NB4 (cell line): ENCODE data around the gene CCPG1.

ENCODE experiments used
- DNase-seq: peaks from one replicate; pipeline ENCODE4 v3.0.0; 2010; ENCODE audit warnings: low read depth
- H3K4me3 ChIP-seq: one replicate; pipeline ENCODE4 v1.5.1; 2011; ENCODE audit warnings: mild to moderate bottlenecking, low read depth, low read length, moderate library complexity
- MYC ChIP-seq: IDR thresholded peaks from 2 replicates; pipeline ENCODE4 v1.6.1; 2011; ENCODE audit warnings: low read depth, low read length
- POLR2A ChIP-seq: IDR thresholded peaks from 2 replicates; pipeline ENCODE4 v1.6.1; 2011; ENCODE audit warnings: mild to moderate bottlenecking; ENCODE audit not compliant: insufficient read length; ENCODE audit errors: extremely low read depth
- TF ChIP-seq, protein P1 (sequence below): IDR thresholded peaks from one replicate; pipeline ENCODE4 v1.5.1; 2012; ENCODE audit warnings: low read depth, low read length
- TF ChIP-seq, protein P2 (sequence below): IDR thresholded peaks from 2 replicates; pipeline ENCODE4 v1.6.1; 2011; ENCODE audit warnings: low read depth, low read length

CCPG1 gene

GRCh38 chr15:55348281-55348778 is 59.8 kb downstream of the CCPG1 start:
- DNase-seq: no peak
- TF ChIP-seq, protein P1, sequence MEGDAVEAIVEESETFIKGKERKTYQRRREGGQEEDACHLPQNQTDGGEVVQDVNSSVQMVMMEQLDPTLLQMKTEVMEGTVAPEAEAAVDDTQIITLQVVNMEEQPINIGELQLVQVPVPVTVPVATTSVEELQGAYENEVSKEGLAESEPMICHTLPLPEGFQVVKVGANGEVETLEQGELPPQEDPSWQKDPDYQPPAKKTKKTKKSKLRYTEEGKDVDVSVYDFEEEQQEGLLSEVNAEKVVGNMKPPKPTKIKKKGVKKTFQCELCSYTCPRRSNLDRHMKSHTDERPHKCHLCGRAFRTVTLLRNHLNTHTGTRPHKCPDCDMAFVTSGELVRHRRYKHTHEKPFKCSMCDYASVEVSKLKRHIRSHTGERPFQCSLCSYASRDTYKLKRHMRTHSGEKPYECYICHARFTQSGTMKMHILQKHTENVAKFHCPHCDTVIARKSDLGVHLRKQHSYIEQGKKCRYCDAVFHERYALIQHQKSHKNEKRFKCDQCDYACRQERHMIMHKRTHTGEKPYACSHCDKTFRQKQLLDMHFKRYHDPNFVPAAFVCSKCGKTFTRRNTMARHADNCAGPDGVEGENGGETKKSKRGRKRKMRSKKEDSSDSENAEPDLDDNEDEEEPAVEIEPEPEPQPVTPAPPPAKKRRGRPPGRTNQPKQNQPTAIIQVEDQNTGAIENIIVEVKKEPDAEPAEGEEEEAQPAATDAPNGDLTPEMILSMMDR: no peak
- TF ChIP-seq, protein P2, sequence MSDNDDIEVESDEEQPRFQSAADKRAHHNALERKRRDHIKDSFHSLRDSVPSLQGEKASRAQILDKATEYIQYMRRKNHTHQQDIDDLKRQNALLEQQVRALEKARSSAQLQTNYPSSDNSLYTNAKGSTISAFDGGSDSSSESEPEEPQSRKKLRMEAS: no peak
- TF ChIP-seq MYC: no peak
- no peak for TF ChIP-seq POLR2A

GRCh38 chr15:55344206-55344605 is 64.0 kb downstream of the CCPG1 start:
- TF ChIP-seq, protein P2: no peak
- TF ChIP-seq MYC: no peak
- no peak for TF ChIP-seq POLR2A
- TF ChIP-seq, protein P1: no peak
- no peak for DNase-seq
- H3K4me3 ChIP-seq: no peak overlapping the region

More at GRCh38 chr15:55348281-55348778, 59.8 kb downstream of the CCPG1 start:
- H3K4me3 ChIP-seq: no peak overlapping the region

GRCh38 chr15:55343168-55343567 is 65.0 kb downstream of the CCPG1 start:
- no peak for DNase-seq
- TF ChIP-seq MYC (no peak), POLR2A (no peak)
- TF ChIP-seq, protein P2: no peak
- TF ChIP-seq, protein P1: no peak
- no peak overlapping the region for H3K4me3 ChIP-seq

DNA sequence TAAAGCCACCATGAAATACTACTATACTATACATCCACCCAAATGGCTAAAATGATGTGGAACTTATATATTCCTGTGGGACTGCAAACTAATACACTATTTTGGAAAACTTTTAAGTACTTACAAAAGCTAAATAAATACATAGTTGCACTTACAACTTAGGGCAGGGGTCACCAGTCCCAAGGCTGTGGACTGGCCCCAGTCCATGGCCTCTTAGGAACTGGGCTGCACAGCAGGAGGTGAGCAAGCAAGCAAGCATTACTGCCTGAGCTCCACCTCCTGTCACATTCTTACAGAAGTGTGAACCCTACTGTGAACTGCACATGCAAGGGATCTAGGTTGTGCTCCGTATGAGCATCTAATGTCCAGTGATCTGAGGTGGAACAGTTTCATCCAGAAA is 71.0 kb downstream of the CCPG1 start:
- TF ChIP-seq MYC (no peak), POLR2A (no peak)
- TF ChIP-seq, protein P1: no peak
- TF ChIP-seq, protein P2: no peak
- DNase-seq: no peak
- no peak overlapping the region for H3K4me3 ChIP-seq

DNA sequence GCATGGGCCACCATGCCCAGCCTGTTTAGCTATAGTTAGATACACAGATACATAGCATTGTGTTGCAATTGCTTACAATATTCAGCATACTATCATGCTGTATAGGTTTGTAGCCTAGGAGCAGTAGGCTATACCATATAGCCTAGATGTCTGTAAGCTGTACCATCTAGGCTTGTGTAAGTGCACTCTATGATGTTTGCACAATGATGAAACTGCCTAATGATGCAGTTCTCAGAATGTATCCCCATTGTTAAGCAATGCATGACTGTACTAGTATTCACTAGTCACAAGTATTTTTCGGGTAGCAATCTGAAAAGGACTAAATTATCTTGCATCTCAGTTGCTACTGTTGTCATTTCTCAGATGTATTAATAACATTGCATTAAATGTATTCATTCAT is 73.2 kb downstream of the CCPG1 start:
- DNase-seq: no peak
- TF ChIP-seq POLR2A (no peak), MYC (no peak)
- TF ChIP-seq, protein P2: no peak
- TF ChIP-seq, protein P1: no peak
- H3K4me3 ChIP-seq: no peak overlapping the region
